NK-92 treated with Interleukin-12 subunit alpha and Interleukin-12 subunit beta, amount 100 ng/mL, for 24 hours (cell line): ENCODE data around the gene NDFIP2.
"Not testable (repeated sequence)": the region's sequence is repeated elsewhere in the genome, so short reads cannot be mapped to it uniquely, and the experiment has no call there.

ENCODE experiments used
- DNase-seq: peaks from one replicate; lab custom pipeline; 2025; lab: John Stamatoyannopoulos, UW

NDFIP2 gene

DNA sequence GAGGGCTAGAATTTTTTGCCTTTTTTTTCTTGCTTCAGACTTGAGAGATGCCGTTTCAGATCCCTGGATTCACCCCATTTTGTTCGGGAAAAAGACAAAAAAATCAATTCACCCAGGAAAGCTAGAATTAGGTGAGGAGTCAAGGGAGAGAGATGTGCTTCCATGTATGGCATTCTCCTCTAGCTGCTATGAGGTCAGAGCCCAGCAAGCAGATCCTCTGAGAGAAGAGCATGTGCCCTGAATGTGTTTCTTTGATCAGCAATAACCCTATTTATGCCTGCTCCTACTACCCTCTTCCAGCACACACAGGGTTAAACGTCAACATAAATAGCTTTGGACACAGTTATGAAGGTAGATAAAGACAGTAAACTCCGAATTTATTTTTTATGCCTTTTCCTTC, 53.6 kb downstream of the NDFIP2 start:
- no peak for DNase-seq

GRCh38 chr13:79538757-79539156, 57.8 kb downstream of the NDFIP2 start:
- no peak for DNase-seq

GRCh38 chr13:79540504-79540903, 59.5 kb downstream of the NDFIP2 start:
- DNase-seq: no peak

DNA sequence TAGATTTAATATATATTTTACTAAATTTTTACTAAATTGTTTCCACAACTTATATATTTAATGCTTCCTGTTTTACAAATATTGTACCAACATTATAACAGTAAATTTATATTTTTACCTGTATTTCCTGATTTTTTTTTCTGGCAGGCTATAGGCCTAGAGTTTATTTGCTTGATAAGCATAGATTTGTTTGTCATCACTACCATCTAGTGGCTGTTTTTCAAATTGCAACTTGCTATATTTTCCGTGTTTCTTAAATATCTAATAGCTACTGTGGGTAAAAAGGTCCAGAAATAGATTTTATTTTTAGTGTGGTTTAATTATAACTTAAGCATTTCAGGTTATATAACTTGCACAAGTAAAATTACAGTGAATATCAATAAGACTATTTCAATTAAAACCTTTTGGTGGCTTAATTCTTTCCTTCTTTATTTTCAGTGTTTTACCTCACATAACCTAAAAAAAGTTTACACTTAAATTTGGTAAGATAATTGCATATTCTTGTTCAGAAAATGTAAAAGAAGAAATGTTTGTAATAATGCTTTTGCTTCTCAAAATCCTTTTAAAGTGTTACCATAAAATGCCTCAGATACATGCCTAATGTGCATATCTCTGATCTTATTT, 60.6 kb downstream of the NDFIP2 start:
- DNase-seq: no peak

DNA sequence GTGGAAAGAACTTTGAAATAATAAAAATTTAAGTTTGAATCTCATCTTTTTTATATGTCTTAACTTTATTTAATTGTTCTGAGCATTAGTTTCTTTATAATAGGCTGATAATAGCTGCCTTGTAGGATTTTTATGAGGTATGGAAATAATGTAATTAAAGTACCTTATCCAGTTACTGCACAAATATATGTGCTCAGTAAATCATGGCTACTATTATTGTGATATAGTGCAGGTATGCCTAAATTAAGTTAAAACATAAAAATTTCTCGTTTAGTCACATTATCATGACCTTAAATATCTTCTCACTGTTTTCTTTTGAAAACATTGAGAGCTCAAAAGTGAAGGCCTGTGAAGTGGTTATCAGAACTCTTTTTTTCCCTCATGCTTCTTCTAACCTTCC, 62.9 kb downstream of the NDFIP2 start:
- no peak for DNase-seq

- DNase-seq: no peak
Measured at GRCh38 chr13:79547211-79548195, 66.5 kb downstream of the NDFIP2 start.

DNA sequence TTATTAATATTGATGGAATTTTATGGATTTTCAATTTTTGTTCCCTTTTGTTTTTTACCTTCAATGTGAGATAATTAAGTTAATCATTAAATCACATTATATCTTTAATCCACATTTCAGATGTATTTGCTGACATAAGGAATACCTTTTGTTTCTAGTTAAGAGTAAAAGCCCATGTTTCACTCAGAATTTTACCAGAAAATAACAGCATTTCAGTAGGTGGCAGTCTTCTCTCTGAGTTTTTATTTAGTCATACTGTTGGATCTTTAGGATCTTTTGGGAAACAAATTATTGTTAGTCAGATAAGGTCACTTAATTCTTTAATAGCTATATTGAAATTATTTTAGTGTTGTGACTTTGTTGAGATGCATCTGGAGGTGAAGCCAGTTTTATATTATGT, 67.9 kb downstream of the NDFIP2 start:
- DNase-seq: no peak

- DNase-seq: no peak
Measured at GRCh38 chr13:79549355-79550106, 68.6 kb downstream of the NDFIP2 start.

DNA sequence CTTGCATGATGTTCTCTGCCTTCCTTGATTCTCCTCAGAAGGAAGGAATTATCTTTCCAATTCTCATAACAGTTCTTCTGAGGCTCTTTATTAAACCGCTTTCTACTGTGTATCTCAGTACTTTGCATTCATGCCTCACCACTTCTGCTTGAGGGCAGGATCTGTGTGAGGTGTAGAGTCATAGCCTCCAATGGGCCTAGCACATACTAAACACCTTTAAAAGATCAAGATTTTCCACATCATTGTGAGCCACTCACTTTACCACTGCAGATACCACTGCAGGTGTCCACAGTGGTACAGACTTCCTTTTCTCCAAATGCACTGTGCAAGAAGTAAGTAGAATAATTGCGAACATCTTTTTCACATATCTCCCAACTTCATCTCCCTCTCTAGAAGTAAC, 76.7 kb downstream of the NDFIP2 start:
- DNase-seq: no peak

DNA sequence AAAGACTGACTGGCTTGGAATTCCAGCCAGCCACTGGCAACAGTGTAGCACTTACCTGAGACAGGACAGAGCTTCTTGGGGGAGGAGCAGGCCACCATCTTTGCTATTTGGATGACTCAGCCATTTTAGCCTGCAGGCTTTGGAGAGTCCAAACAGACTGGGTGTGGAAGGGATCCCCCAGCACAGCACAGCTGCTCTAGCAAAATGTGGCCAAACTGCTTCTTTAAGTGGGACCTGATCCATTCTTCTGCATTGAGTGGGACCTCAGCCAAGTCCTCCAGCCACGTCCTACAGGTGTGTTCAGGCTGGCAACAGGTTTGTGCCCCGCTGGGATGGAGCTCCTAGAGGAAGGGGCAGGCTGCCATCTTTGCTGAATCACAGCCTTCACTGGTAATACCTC, 80.0 kb downstream of the NDFIP2 start:
- DNase-seq: no peak

DNA sequence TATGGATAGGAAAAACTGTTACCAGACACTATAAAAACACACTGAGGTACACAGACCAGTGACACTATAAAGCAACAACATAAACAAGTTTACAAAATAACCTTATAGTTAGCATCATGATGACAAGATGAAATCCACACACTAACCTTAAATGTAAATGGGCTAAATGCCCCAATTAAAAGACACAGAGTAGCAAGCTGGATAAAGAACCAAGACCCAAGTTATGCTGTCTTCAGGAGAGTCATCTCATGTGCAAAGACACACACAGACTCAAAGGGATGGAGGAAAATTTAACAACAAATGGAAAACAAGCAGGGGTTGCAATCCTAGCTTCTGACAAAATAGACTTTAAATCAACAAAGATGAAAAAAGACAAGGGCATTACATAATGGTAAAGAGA, 81.6 kb downstream of the NDFIP2 start:
- no peak for DNase-seq

- no peak for DNase-seq
Measured at GRCh38 chr13:79566118-79566517, 85.2 kb downstream of the NDFIP2 start.

DNA sequence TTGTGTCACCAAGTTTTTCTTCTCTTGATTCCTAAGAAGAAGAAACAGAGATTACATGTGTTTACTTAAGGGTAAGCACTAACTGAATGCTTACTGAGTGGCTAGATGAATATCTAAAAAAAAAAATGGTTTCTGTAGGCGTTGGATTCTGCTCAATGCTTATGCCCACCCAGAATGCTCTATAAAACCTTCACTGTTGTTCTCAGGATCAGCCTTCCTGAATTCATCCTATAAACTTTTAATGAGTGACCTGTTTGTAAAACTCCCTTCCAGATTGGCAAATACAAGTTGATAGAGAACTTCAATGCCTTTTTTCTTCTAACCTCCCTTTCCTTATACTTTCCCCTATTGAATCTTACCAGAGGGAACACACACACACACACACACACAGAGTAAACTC, 90.2 kb downstream of the NDFIP2 start:
- no peak for DNase-seq

DNA sequence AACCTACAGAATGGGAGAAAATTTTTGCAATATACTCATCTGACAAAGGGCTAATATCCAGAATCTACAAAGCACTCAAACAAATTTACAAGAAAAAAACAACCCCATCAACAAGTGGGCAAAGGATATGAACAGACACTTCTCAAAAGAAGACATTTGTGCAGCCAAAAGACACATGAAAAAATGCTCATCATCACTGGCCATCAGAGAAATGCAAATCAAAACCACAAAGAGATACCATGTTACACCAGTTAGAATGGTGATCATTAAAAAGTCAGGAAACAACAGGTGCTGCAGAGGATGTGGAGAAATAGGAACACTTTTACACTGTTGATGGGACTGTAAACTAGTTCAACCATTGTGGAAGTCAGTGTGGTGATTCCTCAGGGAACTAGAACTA, 92.9 kb downstream of the NDFIP2 start:
- not testable (repeated sequence) for DNase-seq

GRCh38 chr13:79581870-79582315, 100.9 kb downstream of the NDFIP2 start:
- DNase-seq: no peak

- no peak for DNase-seq
Measured at GRCh38 chr13:79582896-79583295, 101.9 kb downstream of the NDFIP2 start.

GRCh38 chr13:79585033-79585432, 104.1 kb downstream of the NDFIP2 start:
- no peak for DNase-seq

DNA sequence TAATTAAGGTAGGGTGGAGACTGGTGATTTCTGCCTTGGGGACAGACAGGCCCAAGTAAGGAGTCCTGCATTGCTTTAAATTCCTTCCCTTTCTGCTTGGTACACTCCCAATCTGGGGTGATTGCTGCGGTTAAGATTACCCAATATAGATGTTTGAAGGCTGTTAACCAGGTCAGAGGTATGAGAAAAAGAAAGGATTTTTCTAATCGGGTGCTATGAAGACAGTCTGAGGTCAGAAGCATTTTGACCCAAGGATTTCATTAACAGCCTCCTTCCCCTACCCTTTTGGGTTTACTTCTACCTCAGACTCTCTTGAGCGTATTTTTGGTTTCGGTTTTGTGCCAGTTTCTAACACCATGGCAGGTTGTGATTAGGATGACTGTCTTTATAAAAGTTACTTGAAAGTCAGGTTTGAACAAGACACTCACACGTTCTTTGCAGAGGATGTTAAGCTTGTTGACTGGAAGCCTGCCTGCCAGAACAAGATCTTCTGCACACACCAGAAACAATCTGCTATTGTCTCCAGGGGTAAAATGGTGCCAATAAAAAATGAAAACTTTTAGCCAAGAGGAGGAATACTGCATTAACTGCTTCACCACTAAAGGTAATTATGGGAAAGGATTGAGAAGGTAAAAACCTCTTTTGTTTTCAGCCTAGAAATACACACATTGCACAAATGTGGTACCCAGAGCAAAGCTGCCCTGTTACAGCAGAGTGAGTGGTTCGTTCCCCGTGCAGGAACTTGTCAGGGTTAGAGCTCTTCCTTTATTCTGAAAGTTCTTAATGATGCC, 108.8 kb downstream of the NDFIP2 start:
- DNase-seq: no peak

GRCh38 chr13:79590394-79590676, 109.4 kb downstream of the NDFIP2 start:
- no peak for DNase-seq

GRCh38 chr13:79591493-79591892, 110.5 kb downstream of the NDFIP2 start:
- no peak for DNase-seq

DNA sequence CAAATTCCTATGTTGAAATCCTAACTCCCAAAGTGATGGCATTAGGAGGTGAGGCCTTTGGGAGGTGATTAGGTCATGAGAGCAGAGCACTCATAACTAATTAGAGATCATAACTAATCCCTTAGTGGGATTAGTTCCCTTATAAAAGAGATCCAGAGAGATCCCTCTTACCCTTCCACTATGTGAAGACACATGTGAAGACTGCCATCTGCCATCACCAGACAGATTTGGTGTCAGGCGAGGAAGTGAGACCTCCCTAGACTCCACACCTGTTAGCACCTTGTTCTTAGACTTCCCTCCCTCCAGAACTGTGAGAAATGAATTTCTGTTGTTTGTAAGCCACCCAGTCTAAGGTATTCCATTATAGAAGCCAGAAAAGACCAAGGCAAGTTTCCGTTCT, 112.2 kb downstream of the NDFIP2 start:
- DNase-seq: no peak

- no peak for DNase-seq
Measured at GRCh38 chr13:79593641-79594275, 112.8 kb downstream of the NDFIP2 start.
